HepG2 (cell line): ENCODE data around the gene COA5. TPM values are rescaled to one million over a fixed set of nuclear protein-coding genes. Genes with fewer than 3 reads are reported as not detected.

Source experiments
- AKAP8 ChIP-seq: sonication (generic); formaldehyde crosslinking; IDR thresholded peaks from 2 replicates; pipeline ENCODE4 v1.5.1; 2020; ENCODE audit warnings: mild to moderate bottlenecking, missing genetic modification reagents
- DZIP1 ChIP-seq: sonication (generic); formaldehyde crosslinking; IDR thresholded peaks from 2 replicates; pipeline ENCODE4 v1.5.0; 2020; ENCODE audit warnings: mild to moderate bottlenecking, missing genetic modification reagents
- ELF4 ChIP-seq: sonication (generic); formaldehyde crosslinking; IDR thresholded peaks from 2 replicates; pipeline ENCODE4 v1.5.0; 2020; ENCODE audit warnings: missing genetic modification reagents, mild to moderate bottlenecking, moderate library complexity, borderline replicate concordance
- FOXO4 ChIP-seq: sonication (generic); formaldehyde crosslinking; conservative IDR thresholded peaks from 2 replicates; pipeline ENCODE4 v1.8.1; 2023; ENCODE audit warnings: missing genetic modification reagents
- NR2F2 ChIP-seq: IDR thresholded peaks from 2 replicates; pipeline ENCODE4 v1.6.1; 2012; ENCODE audit warnings: low read depth, inconsistent platforms, borderline replicate concordance
- PRDM15 ChIP-seq: sonication (generic); formaldehyde crosslinking; IDR thresholded peaks from 2 replicates; pipeline ENCODE4 v1.4.0; 2020; ENCODE audit warnings: missing genetic modification reagents
- RNF219 ChIP-seq: sonication (generic); formaldehyde crosslinking; IDR thresholded peaks from 2 replicates; pipeline ENCODE4 v1.5.0; 2020; ENCODE audit warnings: mild to moderate bottlenecking, missing genetic modification reagents
- THYN1 ChIP-seq: sonication (generic); formaldehyde crosslinking; IDR thresholded peaks from 2 replicates; pipeline ENCODE4 v1.8.1; 2023; ENCODE audit warnings: low read depth, mild to moderate bottlenecking, moderate library complexity, missing genetic modification reagents, borderline replicate concordance
- ZBTB34 ChIP-seq: sonication (generic); formaldehyde crosslinking; IDR thresholded peaks from 2 replicates; pipeline ENCODE4 v1.8.0; 2022; ENCODE audit warnings: mild to moderate bottlenecking, missing genetic modification reagents
- ZBTB7A ChIP-seq: sonication (generic); formaldehyde crosslinking; IDR thresholded peaks from 2 replicates; pipeline ENCODE4 v1.8.0; 2022; ENCODE audit warnings: mild to moderate bottlenecking, missing genetic modification reagents
- ZHX1 ChIP-seq: sonication (generic); formaldehyde crosslinking; IDR thresholded peaks from 2 replicates; pipeline ENCODE4 v1.8.1; 2022; ENCODE audit warnings: low read depth, mild to moderate bottlenecking, missing genetic modification reagents
- ZNF772 ChIP-seq: sonication (generic); formaldehyde crosslinking; IDR thresholded peaks from 2 replicates; pipeline ENCODE4 v1.5.0; 2020; ENCODE audit warnings: mild to moderate bottlenecking, missing genetic modification reagents
- polyA plus RNA-seq, 8 experiments: library from polyadenylated mRNA; depleted of rRNA in 3 of 8; stranded (reverse) in 7 of 8; unstranded in 1 of 8; fragments of >200 nt; fragmentation: Illumina TruSeq in 4 of 8; extraction: Trizol in 4 of 8; gene quantifications; 2 replicates each; pipeline versions ENCODE4 v1.2.1 to v1.2.3, GENCODE V29; 2011 to 2016; ENCODE audit warnings: low read depth in 4 of 8, missing spikeins in 1 of 8, mixed read lengths in 1 of 8; ENCODE audit not compliant: insufficient read depth in 1 of 8
- total RNA-seq, 5 experiments: library from RNA; depleted of rRNA; stranded (reverse); fragments of >200 nt; fragmentation: Illumina TruSeq; extraction: Trizol; gene quantifications; 2 replicates each; pipeline ENCODE4 v1.2.3, GENCODE V29; 2016; ENCODE audit warnings: low read depth in 1 of 5

Gene COA5
- total and polyA plus RNA-seq, 2 of the 13 experiments (the other 11 are each of a cell fraction or from before 2014, with no cell fraction given): 43.6 to 64.5 TPM

GRCh38 chr2:98608962-98609604, 771 bp upstream of the COA5 start (continued):
- TF ChIP-seq DZIP1 (peak; percentile 2; the same call in 1 of the 2 replicates), ZBTB34 (CRISPR knock-in tag) (0 out of 2 replicates have a peak, but pooled peaks have one; percentile 33), ZNF772 (CRISPR knock-in tag) (no peak), ZHX1 (no peak), ZBTB7A (no peak), FOXO4 (CRISPR knock-in tag) (0 out of 2 replicates have a peak, but pooled peaks have one; percentile 91), AKAP8 (CRISPR knock-in tag) (0 out of 2 replicates have a peak, but pooled peaks have one; percentile 5), RNF219 (CRISPR knock-in tag) (0 out of 2 replicates have a peak, but pooled peaks have one; percentile 9), ELF4 (CRISPR knock-in tag) (0 out of 2 replicates have a peak, but pooled peaks have one; percentile 55), PRDM15 (CRISPR knock-in tag) (peak; percentile 92), THYN1 (CRISPR knock-in tag) (peak; percentile 93; the same call in 1 of the 2 replicates), NR2F2 (0 out of 2 replicates have a peak, but pooled peaks have one; percentile 3)
